Lower lobe of right lung (tissue), 2 donors: ENCODE measurements around the gene F11. TPM values are rescaled to one million over a fixed set of nuclear protein-coding genes. Genes with fewer than 3 reads are reported as not detected.
"Not testable (repeated sequence)": the region's sequence is repeated elsewhere in the genome, so short reads cannot be mapped to it uniquely, and the experiment has no call there.

ENCODE experiments used
- ATAC-seq, 2 donors: fragments of 200-7000 bp; cut with Tn5 transposase; one replicate each; pipeline ENCODE4 v1.9.1; 2020 to 2022; ENCODE audit warnings: mild to moderate bottlenecking in 2 of 2, moderate library complexity in 2 of 2
- DNase-seq: peaks from one replicate; pipeline ENCODE4 v3.0.0-alpha.2; 2020
- H3K27ac ChIP-seq: fragments of 200-600 bp; one replicate; pipeline ENCODE4 v1.8.0; 2022
- H3K27me3 ChIP-seq: fragments of 200-600 bp; one replicate; pipeline ENCODE4 v1.8.0; 2022; ENCODE audit warnings: low read depth
- H3K36me3 ChIP-seq: fragments of 200-600 bp; one replicate; pipeline ENCODE4 v1.8.0; 2022; ENCODE audit warnings: mild to moderate bottlenecking
- H3K4me1 ChIP-seq: fragments of 200-600 bp; one replicate; pipeline ENCODE4 v1.8.0; 2022
- H3K4me3 ChIP-seq: fragments of 200-600 bp; one replicate; pipeline ENCODE4 v1.8.0; 2022; ENCODE audit warnings: mild to moderate bottlenecking
- H3K9me3 ChIP-seq: fragments of 200-600 bp; one replicate; pipeline ENCODE4 v1.8.0; 2022
- intact Hi-C: fragments of 100-400 bp; cut with DNase I; formaldehyde crosslinking; loops from one replicate; pipeline ENCODE4 v1.11.0; 2022
- total RNA-seq: library from RNA; stranded (reverse); fragmentation: NEBNext Ultra II Directional; extraction: Animal tissue kit (Norgen Biotek cat#: 25700); gene quantifications from one replicate; pipeline ENCODE4 v1.2.1, GENCODE V29; 2021
- TF ChIP-seq, protein P1 (sequence below): fragments of 200-600 bp; IDR thresholded peaks from one replicate; pipeline ENCODE4 v1.8.0; 2022; ENCODE audit warnings: antibody characterized with exemption, mild to moderate bottlenecking
- donor health status: DM: no; HTN: yes; CAD: no; lungs with severe emphysema.

Gene F11
- total RNA-seq, 1 donor from 2014 or later = 20.5 TPM

DNA sequence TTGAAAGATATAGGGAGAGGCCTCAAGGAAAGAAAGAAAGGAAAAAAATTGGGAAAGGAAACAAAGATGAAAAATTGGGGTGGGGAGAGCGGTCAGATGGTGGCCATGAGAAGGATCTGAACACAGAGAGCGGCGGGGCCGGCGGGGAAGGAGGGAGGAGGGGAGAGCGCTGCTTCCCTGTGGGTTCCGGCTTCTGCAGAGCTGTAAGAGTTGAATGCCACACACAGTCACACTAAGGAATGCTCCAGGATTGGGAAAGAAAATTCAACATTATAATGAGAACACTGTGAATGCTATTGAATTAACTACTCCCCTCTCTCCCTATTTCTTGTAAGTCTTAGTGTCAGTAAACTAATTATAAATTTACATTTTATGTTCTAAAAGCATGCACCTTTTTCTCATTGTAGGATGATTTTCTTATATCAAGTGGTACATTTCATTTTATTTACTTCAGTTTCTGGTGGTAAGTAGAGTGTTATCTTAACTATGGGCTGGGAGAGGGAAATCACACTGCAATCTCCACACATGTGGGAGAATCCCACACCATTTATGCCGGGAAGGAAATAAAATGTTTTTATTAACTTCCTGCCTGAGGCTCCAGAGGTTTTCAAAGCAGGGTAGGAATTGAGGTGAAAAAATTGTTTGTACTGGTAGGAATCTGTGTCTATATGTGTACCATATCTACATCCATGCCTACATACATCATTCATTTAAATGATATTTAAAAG is 904 bp downstream of the F11 start:
- peak overlapping the region; percentile 32 for H3K27ac ChIP-seq
- intact Hi-C loops = no loop called here
- DNase-seq = peak; percentile 63
- no peaks in the 10 kb centered on the region for H3K27me3 ChIP-seq
- peak; percentile 90 to 92 for ATAC-seq
- H3K36me3 ChIP-seq = no peaks in the 10 kb centered on the region
- TF ChIP-seq, protein P1, sequence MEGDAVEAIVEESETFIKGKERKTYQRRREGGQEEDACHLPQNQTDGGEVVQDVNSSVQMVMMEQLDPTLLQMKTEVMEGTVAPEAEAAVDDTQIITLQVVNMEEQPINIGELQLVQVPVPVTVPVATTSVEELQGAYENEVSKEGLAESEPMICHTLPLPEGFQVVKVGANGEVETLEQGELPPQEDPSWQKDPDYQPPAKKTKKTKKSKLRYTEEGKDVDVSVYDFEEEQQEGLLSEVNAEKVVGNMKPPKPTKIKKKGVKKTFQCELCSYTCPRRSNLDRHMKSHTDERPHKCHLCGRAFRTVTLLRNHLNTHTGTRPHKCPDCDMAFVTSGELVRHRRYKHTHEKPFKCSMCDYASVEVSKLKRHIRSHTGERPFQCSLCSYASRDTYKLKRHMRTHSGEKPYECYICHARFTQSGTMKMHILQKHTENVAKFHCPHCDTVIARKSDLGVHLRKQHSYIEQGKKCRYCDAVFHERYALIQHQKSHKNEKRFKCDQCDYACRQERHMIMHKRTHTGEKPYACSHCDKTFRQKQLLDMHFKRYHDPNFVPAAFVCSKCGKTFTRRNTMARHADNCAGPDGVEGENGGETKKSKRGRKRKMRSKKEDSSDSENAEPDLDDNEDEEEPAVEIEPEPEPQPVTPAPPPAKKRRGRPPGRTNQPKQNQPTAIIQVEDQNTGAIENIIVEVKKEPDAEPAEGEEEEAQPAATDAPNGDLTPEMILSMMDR = no peak
- H3K4me3 ChIP-seq = peak overlapping the region; percentile 35
- no peaks in the 10 kb centered on the region for H3K4me1 ChIP-seq
- H3K9me3 ChIP-seq = no peaks in the 10 kb centered on the region

DNA sequence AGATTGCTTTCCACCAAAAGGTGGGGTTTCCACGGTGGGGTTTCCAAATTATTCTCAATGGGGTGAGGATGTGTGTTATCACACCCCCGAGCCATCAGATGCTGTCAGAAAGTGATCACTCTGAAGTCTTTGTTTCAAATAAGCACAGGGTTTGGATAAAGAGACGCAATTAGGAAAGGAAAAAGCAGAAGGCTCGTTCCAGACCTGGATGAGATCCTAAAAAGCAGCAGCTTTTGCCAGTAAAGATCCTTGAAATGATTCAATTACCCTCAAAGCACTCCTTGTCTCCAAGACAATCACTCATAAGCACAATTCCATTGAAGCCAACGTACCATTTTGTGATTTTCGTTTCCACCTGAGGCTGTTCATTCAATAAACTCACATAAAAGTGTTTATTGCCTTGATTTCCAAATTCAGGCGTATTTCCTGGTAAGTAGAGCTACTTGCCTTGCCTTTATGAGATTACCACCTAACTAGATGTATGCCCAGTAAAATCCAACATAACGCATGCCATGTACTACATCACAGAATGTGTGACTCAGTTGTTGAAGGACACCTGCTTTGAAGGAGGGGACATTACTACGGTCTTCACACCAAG is 5.2 kb downstream of the F11 start:
- no peak for DNase-seq
- intact Hi-C loops = no loop called here
- ATAC-seq = peak in 1 of 2 donors; percentile 72
- no peak overlapping the region for H3K27ac ChIP-seq
- no peaks in the 10 kb centered on the region for H3K27me3 ChIP-seq
- H3K4me3 ChIP-seq = no peak overlapping the region
- TF ChIP-seq, protein P1 = no peak
- no peaks in the 10 kb centered on the region for H3K36me3 ChIP-seq
- H3K4me1 ChIP-seq = no peaks in the 10 kb centered on the region
- H3K9me3 ChIP-seq = no peaks in the 10 kb centered on the region

DNA sequence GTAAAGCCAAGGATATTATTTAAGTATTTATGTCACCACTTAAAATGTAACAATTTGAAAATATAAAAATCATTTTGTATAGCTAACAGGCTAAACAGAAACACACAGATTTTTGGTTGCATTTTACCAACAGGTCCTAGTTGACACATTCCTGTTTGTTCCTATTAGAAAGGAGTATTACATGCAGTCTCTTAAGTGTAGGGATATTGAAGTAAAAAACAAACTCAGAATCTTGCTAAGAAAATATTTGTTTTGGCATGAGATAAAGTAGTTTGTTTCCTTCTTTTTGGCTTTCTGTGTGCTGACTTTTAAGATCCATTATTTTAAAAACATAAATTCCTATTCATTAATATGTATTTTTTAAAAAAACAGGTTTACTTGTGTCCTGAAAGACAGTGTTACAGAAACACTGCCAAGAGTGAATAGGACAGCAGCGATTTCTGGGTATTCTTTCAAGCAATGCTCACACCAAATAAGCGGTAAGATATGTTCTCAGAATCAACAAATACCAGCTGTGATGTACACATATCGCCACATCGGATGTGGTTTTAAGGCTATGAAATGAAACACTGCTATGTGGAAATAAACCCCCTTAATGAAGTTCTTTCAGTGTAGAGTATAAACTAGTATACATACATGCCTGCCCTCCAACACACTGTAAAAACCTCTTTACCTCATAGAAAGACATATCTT is 6.9 kb downstream of the F11 start:
- H3K27me3 ChIP-seq = no peaks in the 10 kb centered on the region
- H3K9me3 ChIP-seq = no peaks in the 10 kb centered on the region
- no peak overlapping the region for H3K27ac ChIP-seq
- no peaks in the 10 kb centered on the region for H3K36me3 ChIP-seq
- H3K4me3 ChIP-seq = no peak overlapping the region
- no peaks in the 10 kb centered on the region for H3K4me1 ChIP-seq
- ATAC-seq (peak in 1 of 2 donors; percentile 40), DNase-seq (no peak)
- TF ChIP-seq, protein P1 = no peak
- intact Hi-C loops = no loop called here

DNA sequence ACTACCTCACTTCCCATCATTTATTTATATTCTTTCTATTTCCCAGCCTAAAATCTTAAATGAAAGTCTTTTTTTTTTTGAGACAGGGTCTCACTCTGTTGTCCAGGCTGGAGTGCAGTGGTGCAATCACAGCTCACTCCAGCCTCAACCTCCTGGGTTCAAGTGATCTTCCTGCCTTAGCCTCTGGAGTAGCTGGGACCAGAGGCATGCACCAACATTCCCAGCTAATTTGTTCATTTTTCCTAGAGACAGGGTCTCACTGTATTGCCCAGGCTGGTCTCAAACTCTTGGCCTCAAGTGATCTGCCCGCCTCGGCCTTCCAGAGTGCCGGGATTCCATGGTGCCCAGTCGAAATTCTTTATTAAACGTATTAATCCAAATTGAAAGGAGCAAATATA is 7.4 kb downstream of the F11 start:
- DNase-seq, H3K9me3 ChIP-seq, H3K27ac ChIP-seq, ATAC-seq, H3K27me3 ChIP-seq, intact Hi-C loops, H3K4me1 ChIP-seq, H3K4me3 ChIP-seq, H3K36me3 ChIP-seq: not testable (repeated sequence)

DNA sequence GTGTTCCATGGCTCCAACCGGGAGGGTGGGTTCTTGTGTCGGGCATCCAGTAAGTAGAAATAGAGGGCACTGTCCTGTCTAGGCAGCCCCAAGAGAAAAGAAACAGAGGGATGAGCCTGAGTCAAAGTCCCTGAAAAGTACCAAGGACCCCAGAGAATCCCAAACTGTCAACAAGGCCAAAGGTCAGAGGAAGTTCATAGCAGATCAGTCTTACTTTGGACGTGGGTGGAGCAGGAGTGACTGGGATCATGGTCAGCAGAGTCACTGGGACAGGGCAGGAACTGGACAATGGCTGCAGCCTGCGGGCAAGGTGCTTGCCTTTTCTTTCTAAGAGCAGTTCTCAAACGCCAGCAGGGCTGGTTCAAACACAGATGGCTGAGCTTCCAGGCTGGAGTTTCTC is 17.3 kb downstream of the F11 start:
- Histone ChIP-seq H3K27me3 (no peaks in the 10 kb centered on the region), H3K4me1 (no peaks in the 10 kb centered on the region), H3K27ac (no peak overlapping the region), H3K4me3 (no peak overlapping the region), H3K36me3 (no peaks in the 10 kb centered on the region), H3K9me3 (no peaks in the 10 kb centered on the region)
- DNase-seq (no peak), ATAC-seq (no peak)
- intact Hi-C loops = no loop called here
- TF ChIP-seq, protein P1 = no peak

DNA sequence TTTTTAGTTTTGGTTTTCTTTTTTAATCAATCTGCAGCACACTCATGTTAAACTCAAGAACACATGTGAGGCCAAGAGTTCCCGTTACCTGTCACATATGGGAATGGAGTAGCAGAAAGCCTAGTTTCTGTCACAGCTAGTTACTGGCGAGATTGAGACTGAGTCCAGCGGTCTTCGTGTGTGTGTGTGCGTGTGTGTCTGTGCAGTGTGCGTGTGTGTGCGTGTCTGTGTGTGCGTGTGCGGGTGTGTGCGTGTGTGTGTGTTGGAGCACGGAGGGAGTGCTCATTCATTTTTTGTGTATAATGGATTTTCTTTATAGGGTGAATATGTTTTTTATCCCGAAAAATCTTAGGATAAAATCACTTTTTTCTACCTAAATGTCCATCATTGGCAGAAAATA is 19.2 kb downstream of the F11 start:
- Histone ChIP-seq H3K27ac (no peak overlapping the region), H3K36me3 (no peaks in the 10 kb centered on the region), H3K27me3 (no peaks in the 10 kb centered on the region), H3K9me3 (no peaks in the 10 kb centered on the region), H3K4me3 (no peak overlapping the region), H3K4me1 (no peaks in the 10 kb centered on the region)
- no peak for DNase-seq
- intact Hi-C loops = no loop called here
- TF ChIP-seq, protein P1 = no peak
- no peak for ATAC-seq
